ENCODE data around the gene CELA3A.
"Not testable (repeated sequence)": the region's sequence is repeated elsewhere in the genome, so short reads cannot be mapped to it uniquely, and the experiment has no call there.

- not testable (repeated sequence) for TF ChIP-seq CTCF (IDR thresholded peaks at IDR 0.05); POLR2A (IDR thresholded peaks at IDR 0.05; ENCODE audit: low read depth); EP300 (IDR thresholded peaks at IDR 0.05); POLR2AphosphoS5 (IDR thresholded peaks at IDR 0.05)
Observed at GRCh38 chr1:22002461-22002860, 1.0 kb downstream of the CELA3A start.

All from esophagus muscularis mucosa (tissue), 4 donors.